Heart right ventricle (tissue), 16 donors: ENCODE results near the gene SARDH. TPM values are rescaled to one million over a fixed set of nuclear protein-coding genes. Genes with fewer than 3 reads are reported as not detected.
"Not testable (repeated sequence)": the region's sequence is repeated elsewhere in the genome, so short reads cannot be mapped to it uniquely, and the experiment has no call there.

Source experiments
- ATAC-seq, 8 donors: fragments of 200-7000 bp; cut with Tn5 transposase; one replicate each; pipeline ENCODE4 v1.9.1; 2020; ENCODE audit warnings: mild to moderate bottlenecking in 8 of 8, moderate library complexity in 8 of 8, moderate number of reproducible peaks in 1 of 8
- DNase-seq, 2 donors: peaks; one replicate each; pipeline ENCODE4 v3.0.0-alpha.2; 2020
- H3K27ac ChIP-seq, 10 donors: fragments of 200-600 bp; sonication (generic) in 2 of 10; one replicate each; pipeline versions ENCODE4 v1.5.0 to v1.8.0; 2020 to 2022; ENCODE audit warnings: mild to moderate bottlenecking in 3 of 10
- H3K27me3 ChIP-seq, 7 donors: fragments of 200-600 bp; one replicate each; pipeline ENCODE4 v1.8.0; 2021 to 2022; ENCODE audit warnings: mild to moderate bottlenecking in 2 of 7
- H3K36me3 ChIP-seq, 9 donors: fragments of 200-600 bp; sonication (generic) in 1 of 9; one replicate each; pipeline versions ENCODE4 v1.5.0 to v1.8.0; 2020 to 2022; ENCODE audit warnings: mild to moderate bottlenecking in 2 of 9
- H3K4me1 ChIP-seq, 9 donors: fragments of 200-600 bp; sonication (generic) in 1 of 9; one replicate each; pipeline versions ENCODE4 v1.5.0 to v1.8.0; 2020 to 2022; ENCODE audit warnings: mild to moderate bottlenecking in 4 of 9
- H3K4me3 ChIP-seq, 10 donors: fragments of 200-600 bp; sonication (generic) in 2 of 10; one replicate each; pipeline versions ENCODE4 v1.5.0 to v1.8.0; 2020 to 2022; ENCODE audit warnings: mild to moderate bottlenecking in 7 of 10, moderate library complexity in 2 of 10
- H3K9me3 ChIP-seq, 11 donors: fragments of 200-600 bp in 10 of 11; sonication (generic) in 2 of 11; one replicate each; pipeline versions ENCODE4 v1.5.0 to v1.8.0; 2013 to 2022; ENCODE audit warnings: mild to moderate bottlenecking in 2 of 11, control low read depth in 1 of 11, moderate library complexity in 1 of 11
- CTCF ChIP-seq, 9 donors: fragments of 200-600 bp; sonication (generic) in 2 of 9; IDR thresholded peaks; one replicate each; pipeline versions ENCODE4 v1.5.0 to v1.8.0; 2021 to 2022; ENCODE audit warnings: antibody characterized with exemption in 9 of 9, mild to moderate bottlenecking in 5 of 9, moderate library complexity in 1 of 9
- WGBS, 2 donors: extraction: QIAGEN DNeasy Blood & Tissue Kit; methylation state at CpG; one replicate each; pipeline ENCODE4 v1.1.7; 2013; ENCODE audit warnings: inconsistent platforms in 1 of 2; 5-methylcytosine and 5-hydroxymethylcytosine counted together
- intact Hi-C, 10 donors: fragments of 100-400 bp; cut with DNase I; formaldehyde crosslinking; loops; one replicate each; pipeline versions ENCODE4 v1.11.1 to v1.14.2; 2022
- polyA plus RNA-seq, 2 donors: library from polyadenylated mRNA; stranded (reverse); fragments of 200-250 nt; gene quantifications; one replicate each; pipeline ENCODE4 v1.2.3, GENCODE V29; 2013
- total RNA-seq, 10 donors: library from RNA; stranded (reverse); fragmentation: NEBNext Ultra II Directional in 3 of 10; extraction: Animal tissue kit (Norgen Biotek cat#: 25700) in 3 of 10; gene quantifications; one replicate each; pipeline versions ENCODE4 v1.2.1 to v1.2.4, GENCODE V29; 2021 to 2023
- donor health status: Arrhythmogenic right ventricular cardiomyopathy.
- donor health status: ischemic (EF 13 %, LVEDD 7.1; RV severe dilation, severe dysfunction).
- donor health status: healthy with polysubstance abuse.
- donor health status: DM: no; HTN: yes; CAD: no.
- donor health status: DM: no; HTN: no; CAD: no.
- donor health status: ischemic (EF 25% LVEDD 6.9; RV normal size, moderate dysfunction).
- donor health status: ischemic (EF 25% LVEDD 5.7; RV mildly dilated, moderate dysfunction).
- donor health status: healthy.
- donor health status: DM: yes; HTN: yes; CAD: no.
- donor health status: Ischemic cardiomyopathy.
- donor health status: ischemic (EF 35%, LVEDD 5.7; RV mildly dilated, moderate dysfunction).
- donor health status: nonischemic (EF 11% LVEDD 7.7; RV severe dilation, severe dysfunction).
- donor health status: DM: yes; HTN: yes; CAD: no.
- donor health status: PGD.
- donor health status: ischemic (EF 29% LVEDD 5.4; RV normal size, mild dysfunction).
- donor health status: nonischemic (EF 23%, LVEDD 6.1; RV moderate dilation, normal function).

SARDH gene
- total and polyA plus RNA-seq, 12 donors, result 0.28 to 1.8 (median 0.53) TPM

GRCh38 chr9:133679466-133680061, 58.6 kb downstream of the SARDH start:
- peak in 5 of 8 donors; percentile 17 to 38 (median 25) for ATAC-seq
- Histone ChIP-seq H3K27me3 (no peaks in the 10 kb centered on the region), H3K4me1 (peaks cover 13 to 54% (median 40%) of the 10 kb centered on the region in 9 donors), H3K27ac (peak overlapping the region in 5 of 10 donors; percentile 12 to 77 (median 27)), H3K4me3 (peak overlapping the region in 5 of 10 donors; percentile 13 to 31 (median 27)), H3K9me3 (no peaks in the 10 kb centered on the region), H3K36me3 (no peaks in the 10 kb centered on the region)
- no peak for TF ChIP-seq CTCF (IDR thresholded peaks at IDR 0.05)
- DNase-seq, result peak; percentile 38 to 39
- intact Hi-C loops, result no loop called here
- 39 to 43% methylated on average over 35 of the region's 35 CpGs for WGBS, 2 donors

- H3K36me3 ChIP-seq, result no peaks in the 10 kb centered on the region
- TF ChIP-seq CTCF (IDR thresholded peaks at IDR 0.05), result no peak
- no peaks in the 10 kb centered on the region for H3K9me3 ChIP-seq
- ATAC-seq (no peak), DNase-seq (no peak)
- H3K4me3 ChIP-seq, result peak overlapping the region in 5 of 10 donors; percentile 13 to 31 (median 27)
- intact Hi-C loops, result no loop called here
- H3K27me3 ChIP-seq, result no peaks in the 10 kb centered on the region
- H3K4me1 ChIP-seq, result peaks cover 10 to 49% (median 35%) of the 10 kb centered on the region in 9 donors
- H3K27ac ChIP-seq, result peak overlapping the region in 4 of 10 donors; percentile 12 to 77 (median 42)
- WGBS, 2 donors, result 65 to 67% methylated on average over 15 of the region's 15 CpGs
Measured at GRCh38 chr9:133679056-133679455, 59.1 kb downstream of the SARDH start.

- Histone ChIP-seq H3K9me3 (no peaks in the 10 kb centered on the region), H3K27ac (peak overlapping the region in 1 of 10 donors; percentile 47), H3K4me1 (peaks cover 0 to 39% (median 21%) of the 10 kb centered on the region in 9 donors), H3K4me3 (no peak overlapping the region), H3K36me3 (no peaks in the 10 kb centered on the region), H3K27me3 (peaks cover 0 to 3% (median 0%) of the 10 kb centered on the region in 7 donors)
- WGBS, 2 donors, result 94 to 96% methylated on average over 17 of the region's 17 CpGs
- no peak for DNase-seq
- TF ChIP-seq CTCF (IDR thresholded peaks at IDR 0.05), result no peak
- ATAC-seq, result no peak
- intact Hi-C loops, result no loop called here
Measured at GRCh38 chr9:133677126-133678010, 60.8 kb downstream of the SARDH start.

GRCh38 chr9:133676450-133676849, 61.7 kb downstream of the SARDH start:
- peak overlapping the region in 1 of 10 donors; percentile 47 for H3K27ac ChIP-seq
- H3K4me1 ChIP-seq, result peaks cover 0 to 35% (median 21%) of the 10 kb centered on the region in 9 donors
- WGBS, 2 donors, result 47 to 50% methylated on average over 10 of the region's 10 CpGs
- ATAC-seq (no peak), DNase-seq (no peak)
- H3K4me3 ChIP-seq, result no peak overlapping the region
- H3K9me3 ChIP-seq, result peaks cover 0 to 6% (median 0%) of the 10 kb centered on the region in 11 donors
- H3K36me3 ChIP-seq, result no peaks in the 10 kb centered on the region
- H3K27me3 ChIP-seq, result peaks cover 0 to 6% (median 0%) of the 10 kb centered on the region in 7 donors
- intact Hi-C loops, result no loop called here
- TF ChIP-seq CTCF (IDR thresholded peaks at IDR 0.05), result no peak

- H3K27me3 ChIP-seq, ATAC-seq, DNase-seq, H3K4me3 ChIP-seq, H3K36me3 ChIP-seq, H3K27ac ChIP-seq, intact Hi-C loops, H3K9me3 ChIP-seq: not testable (repeated sequence)
- 97 to 99% methylated on average over 3 of the region's 3 CpGs for WGBS, 2 donors
- peaks cover 0 to 30% (median 21%) of the 10 kb centered on the region in 9 donors for H3K4me1 ChIP-seq
Measured at GRCh38 chr9:133675796-133676195, 62.4 kb downstream of the SARDH start.
